ENCODE results near the gene FBXW5. TPM values are rescaled to one million over a fixed set of nuclear protein-coding genes. Genes with fewer than 3 reads are reported as not detected.
A peak's percentile ranks its signal among the peaks of the same experiment; 100 is the strongest.

Gene FBXW5
- total and polyA plus RNA-seq, 9 of the 15 experiments (the other 6 are each of a cell fraction or from before 2014, with no cell fraction given), result 0.21 to 128 (median 37.0) TPM

DNA sequence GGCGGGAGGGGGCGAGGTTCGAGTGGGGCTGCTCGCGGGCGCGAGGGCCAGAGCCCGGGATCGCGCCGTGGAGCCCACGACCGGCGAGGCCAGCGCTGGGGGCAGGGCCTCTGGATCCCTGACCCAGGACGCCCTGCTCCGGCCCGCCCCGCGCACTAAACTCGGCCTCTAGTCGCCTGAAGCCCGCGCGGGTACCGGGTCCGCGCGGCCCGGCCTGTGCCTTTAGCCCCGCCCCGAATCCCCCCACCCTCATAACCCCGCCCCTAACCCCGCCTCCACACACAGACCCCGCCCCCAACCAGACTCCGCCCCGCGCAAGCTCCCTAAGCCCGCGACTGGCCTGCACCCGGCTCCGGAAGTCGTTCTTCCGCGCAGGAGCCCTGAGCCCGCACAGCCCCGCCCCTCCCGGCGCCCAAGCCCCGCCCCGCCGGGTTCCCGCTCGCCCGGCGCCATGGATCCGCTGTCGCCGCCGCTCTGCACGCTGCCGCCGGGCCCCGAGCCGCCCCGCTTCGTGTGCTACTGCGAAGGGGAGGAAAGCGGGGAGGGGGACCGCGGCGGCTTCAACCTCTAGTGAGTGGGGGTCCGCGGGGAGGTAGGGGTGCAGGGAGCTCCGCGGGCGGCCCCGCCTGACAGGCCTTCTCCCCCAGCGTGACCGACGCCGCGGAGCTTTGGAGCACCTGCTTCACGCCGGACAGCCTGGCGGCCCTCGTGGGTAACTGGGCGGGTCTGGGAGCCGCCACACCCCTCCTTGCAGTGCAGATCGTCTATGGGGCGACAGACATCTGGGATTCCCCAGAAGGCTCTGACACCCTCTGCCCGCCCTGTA is 47.7 kb upstream of the FBXW5 start, which contains the start of gene PAXX (continued):
- peak; percentile 43 for TF ChIP-seq ELF1 (tag; IDR thresholded peaks at IDR 0.05)
- TF ChIP-seq ZNF778 (CRISPR knock-in tag; IDR thresholded peaks at IDR 0.05), result no peak
- TF ChIP-seq, protein P1, sequence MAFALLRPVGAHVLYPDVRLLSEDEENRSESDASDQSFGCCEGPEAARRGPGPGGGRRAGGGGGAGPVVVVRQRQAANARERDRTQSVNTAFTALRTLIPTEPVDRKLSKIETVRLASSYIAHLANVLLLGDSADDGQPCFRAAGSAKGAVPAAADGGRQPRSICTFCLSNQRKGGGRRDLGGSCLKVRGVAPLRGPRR (CRISPR knock-in tag; IDR thresholded peaks at IDR 0.05), result no peak
- TF ChIP-seq, protein P2, sequence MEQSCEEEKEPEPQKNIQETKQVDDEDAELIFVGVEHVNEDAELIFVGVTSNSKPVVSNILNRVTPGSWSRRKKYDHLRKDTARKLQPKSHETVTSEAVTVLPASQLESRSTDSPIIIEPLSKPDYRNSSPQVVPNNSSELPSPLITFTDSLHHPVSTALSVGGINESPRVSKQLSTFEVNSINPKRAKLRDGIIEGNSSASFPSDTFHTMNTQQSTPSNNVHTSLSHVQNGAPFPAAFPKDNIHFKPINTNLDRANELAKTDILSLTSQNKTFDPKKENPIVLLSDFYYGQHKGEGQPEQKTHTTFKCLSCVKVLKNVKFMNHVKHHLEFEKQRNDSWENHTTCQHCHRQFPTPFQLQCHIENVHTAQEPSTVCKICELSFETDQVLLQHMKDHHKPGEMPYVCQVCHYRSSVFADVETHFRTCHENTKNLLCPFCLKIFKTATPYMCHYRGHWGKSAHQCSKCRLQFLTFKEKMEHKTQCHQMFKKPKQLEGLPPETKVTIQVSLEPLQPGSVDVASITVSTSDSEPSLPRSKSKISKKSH (CRISPR knock-in tag; IDR thresholded peaks at IDR 0.05), result no peak
- TF ChIP-seq PCBP1 (IDR thresholded peaks at IDR 0.05; ENCODE audit: low read depth, low read length, poor library complexity, severe bottlenecking), result peak; percentile 50
- TF ChIP-seq FOSL1 (tag; conservative IDR thresholded peaks at IDR 0.05), result peak; percentile 9; the same call in 1 of the 2 replicates
- no peak for TF ChIP-seq TCF7L2 (IDR thresholded peaks at IDR 0.05; ENCODE audit: low read depth, low read length)
- peak; percentile 52 to 74 for TF ChIP-seq MAZ (CRISPR knock-in tag; conservative IDR thresholded peaks at IDR 0.05 in 1 of 2, IDR thresholded peaks at IDR 0.05 in 1 of 2)
- peak; percentile 62; the same call in 1 of the 2 replicates for TF ChIP-seq ZNF431 (CRISPR knock-in tag; IDR thresholded peaks at IDR 0.05)
- no peak for TF ChIP-seq MCM2 (IDR thresholded peaks at IDR 0.05; ENCODE audit: low read depth)
- no peak for TF ChIP-seq ZEB2 (IDR thresholded peaks at IDR 0.05)
- TF ChIP-seq ATF7 (IDR thresholded peaks at IDR 0.05), result peak; percentile 51; the same call in 1 of the 2 replicates
- 0 out of 2 replicates have a peak, but pooled peaks have one; percentile 6 for TF ChIP-seq JUND (IDR thresholded peaks at IDR 0.05; ENCODE audit: borderline replicate concordance, low read depth, low read length)
- no peak for TF ChIP-seq JUND (tag; IDR thresholded peaks at IDR 0.05; ENCODE audit: borderline replicate concordance, low read depth, low read length)
- TF ChIP-seq ILF3 (IDR thresholded peaks at IDR 0.05; ENCODE audit: borderline replicate concordance), result no peak
- peak; percentile 1 for TF ChIP-seq MEIS2 (IDR thresholded peaks at IDR 0.05; ENCODE audit: partially characterized antibody)
- no peak for TF ChIP-seq ZFP36 (IDR thresholded peaks at IDR 0.05; ENCODE audit: low read depth, low read length, partially characterized antibody)
- TF ChIP-seq, protein P3, sequence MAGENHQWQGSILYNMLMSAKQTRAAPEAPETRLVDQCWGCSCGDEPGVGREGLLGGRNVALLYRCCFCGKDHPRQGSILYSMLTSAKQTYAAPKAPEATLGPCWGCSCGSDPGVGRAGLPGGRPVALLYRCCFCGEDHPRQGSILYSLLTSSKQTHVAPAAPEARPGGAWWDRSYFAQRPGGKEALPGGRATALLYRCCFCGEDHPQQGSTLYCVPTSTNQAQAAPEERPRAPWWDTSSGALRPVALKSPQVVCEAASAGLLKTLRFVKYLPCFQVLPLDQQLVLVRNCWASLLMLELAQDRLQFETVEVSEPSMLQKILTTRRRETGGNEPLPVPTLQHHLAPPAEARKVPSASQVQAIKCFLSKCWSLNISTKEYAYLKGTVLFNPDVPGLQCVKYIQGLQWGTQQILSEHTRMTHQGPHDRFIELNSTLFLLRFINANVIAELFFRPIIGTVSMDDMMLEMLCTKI (IDR thresholded peaks at IDR 0.05; ENCODE audit: partially characterized antibody), result no peak
- TF ChIP-seq, protein P4, sequence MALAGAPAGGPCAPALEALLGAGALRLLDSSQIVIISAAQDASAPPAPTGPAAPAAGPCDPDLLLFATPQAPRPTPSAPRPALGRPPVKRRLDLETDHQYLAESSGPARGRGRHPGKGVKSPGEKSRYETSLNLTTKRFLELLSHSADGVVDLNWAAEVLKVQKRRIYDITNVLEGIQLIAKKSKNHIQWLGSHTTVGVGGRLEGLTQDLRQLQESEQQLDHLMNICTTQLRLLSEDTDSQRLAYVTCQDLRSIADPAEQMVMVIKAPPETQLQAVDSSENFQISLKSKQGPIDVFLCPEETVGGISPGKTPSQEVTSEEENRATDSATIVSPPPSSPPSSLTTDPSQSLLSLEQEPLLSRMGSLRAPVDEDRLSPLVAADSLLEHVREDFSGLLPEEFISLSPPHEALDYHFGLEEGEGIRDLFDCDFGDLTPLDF (CRISPR knock-in tag; IDR thresholded peaks at IDR 0.05), result peak; percentile 86; the same call in 1 of the 2 replicates
- TF ChIP-seq SIX5 (IDR thresholded peaks at IDR 0.05; ENCODE audit: borderline replicate concordance in 1 of 2, insufficient read depth in 1 of 2, low read depth in 1 of 2, low read length in 2 of 2), result no peak
- no peak for TF ChIP-seq SLC30A9 (CRISPR knock-in tag; IDR thresholded peaks at IDR 0.05)

Data from K562 (cell line).